H1 (cell line): ENCODE data around the gene ONECUT2. TPM values are rescaled to one million over a fixed set of nuclear protein-coding genes. Genes with fewer than 3 reads are reported as not detected.

Experiments
- CREB1 ChIP-seq: IDR thresholded peaks from 2 replicates; pipeline ENCODE4 v1.6.1; 2012; ENCODE audit warnings: inconsistent platforms
- EGR1 ChIP-seq: IDR thresholded peaks from 2 replicates; pipeline ENCODE4 v1.6.1; 2011; ENCODE audit warnings: low read depth, low read length, borderline replicate concordance
- EP300 ChIP-seq, 2 experiments: IDR thresholded peaks; 1 replicate in 1 of 2; 2 replicates in 1 of 2; pipeline ENCODE4 v1.6.1; 2011 to 2012; ENCODE audit warnings: low read depth in 2 of 2, low read length in 2 of 2, mild to moderate bottlenecking in 2 of 2, borderline replicate concordance in 1 of 2, inconsistent platforms in 1 of 2, moderate library complexity in 1 of 2
- JUN ChIP-seq: IDR thresholded peaks from 2 replicates; pipeline ENCODE4 v1.6.1; 2011; ENCODE audit warnings: low read depth, mild to moderate bottlenecking, improper control_type of control experiment, low read length
- KDM5A ChIP-seq: fragments of 200-600 bp; IDR thresholded peaks from 2 replicates; pipeline ENCODE4 v1.7.1; 2012; ENCODE audit warnings: mild to moderate bottlenecking, low read length, inconsistent platforms, mixed read lengths
- POLR2A ChIP-seq, 2 experiments: IDR thresholded peaks; 1 replicate in 1 of 2; 2 replicates in 1 of 2; pipeline ENCODE4 v1.6.1; 2011; ENCODE audit warnings: low read depth in 2 of 2, low read length in 2 of 2, mild to moderate bottlenecking in 2 of 2; ENCODE audit errors: control extremely low read depth in 1 of 2
- SIN3A ChIP-seq, 2 experiments: IDR thresholded peaks in 1 of 2; conservative IDR thresholded peaks in 1 of 2; 2 replicates each; pipeline ENCODE4 v1.6.1; 2011 to 2012; ENCODE audit warnings: low read length in 2 of 2, improper control_type of control experiment in 1 of 2, low read depth in 1 of 2, mild to moderate bottlenecking in 1 of 2
- SP1 ChIP-seq: IDR thresholded peaks from 2 replicates; pipeline ENCODE4 v1.6.1; 2011; ENCODE audit warnings: low read depth, low read length
- SRF ChIP-seq: IDR thresholded peaks from 2 replicates; pipeline ENCODE4 v1.6.1; 2011; ENCODE audit warnings: mild to moderate bottlenecking, low read depth, low read length, moderate library complexity
- TBP ChIP-seq: IDR thresholded peaks from 2 replicates; pipeline ENCODE4 v1.6.1; 2011; ENCODE audit warnings: low read depth, low read length, improper control_type of control experiment
- TEAD4 ChIP-seq: IDR thresholded peaks from 2 replicates; pipeline ENCODE4 v1.6.1; 2012; ENCODE audit warnings: low read depth, low read length, inconsistent platforms, mixed read lengths
- YY1 ChIP-seq: IDR thresholded peaks from 2 replicates; pipeline ENCODE4 v1.6.1; 2011; ENCODE audit warnings: low read depth, mild to moderate bottlenecking, low read length
- ZNF274 ChIP-seq: IDR thresholded peaks from 2 replicates; pipeline ENCODE4 v1.7.0; 2012; ENCODE audit warnings: low read length, borderline replicate concordance; ENCODE audit errors: extremely low read depth
- polyA plus RNA-seq, 7 experiments: library from polyadenylated mRNA; depleted of rRNA in 3 of 7; stranded (reverse) in 5 of 7; unstranded in 2 of 7; fragments of >200 nt in 5 of 7; fragments of 200-250 nt in 2 of 7; gene quantifications; 1 replicate in 5 of 7; 2 replicates in 1 of 7; 4 replicates in 1 of 7; pipeline versions ENCODE4 v1.2.1 to v1.2.3, GENCODE V29; 2011 to 2013; ENCODE audit warnings: missing spikeins in 2 of 7, mixed read lengths in 2 of 7
- total RNA-seq: library from RNA; stranded (reverse); fragmentation: NEBNext Ultra II Directional; extraction: Animal tissue kit (Norgen Biotek cat#: 25700); gene quantifications from 2 replicates; pipeline ENCODE4 v1.2.1, GENCODE V29; 2021
- TF ChIP-seq, protein P1 (sequence below): IDR thresholded peaks from 2 replicates; pipeline ENCODE4 v1.6.1; 2012; ENCODE audit warnings: inconsistent platforms
- TF ChIP-seq, protein P2 (sequence below), 3 experiments: IDR thresholded peaks; 1 replicate in 2 of 3; 2 replicates in 1 of 3; pipeline versions ENCODE4 v1.5.1 to v1.6.1; 2011; ENCODE audit warnings: low read length in 3 of 3, mild to moderate bottlenecking in 3 of 3, inconsistent platforms in 2 of 3, low read depth in 1 of 3, moderate library complexity in 1 of 3; ENCODE audit not compliant: insufficient read depth in 1 of 3; ENCODE audit errors: control extremely low read depth in 1 of 3

ONECUT2 gene
- total and polyA plus RNA-seq, 2 of the 8 experiments (the other 6 are each of a cell fraction or from before 2014, with no cell fraction given): 0.38 to 1.9 TPM

DNA sequence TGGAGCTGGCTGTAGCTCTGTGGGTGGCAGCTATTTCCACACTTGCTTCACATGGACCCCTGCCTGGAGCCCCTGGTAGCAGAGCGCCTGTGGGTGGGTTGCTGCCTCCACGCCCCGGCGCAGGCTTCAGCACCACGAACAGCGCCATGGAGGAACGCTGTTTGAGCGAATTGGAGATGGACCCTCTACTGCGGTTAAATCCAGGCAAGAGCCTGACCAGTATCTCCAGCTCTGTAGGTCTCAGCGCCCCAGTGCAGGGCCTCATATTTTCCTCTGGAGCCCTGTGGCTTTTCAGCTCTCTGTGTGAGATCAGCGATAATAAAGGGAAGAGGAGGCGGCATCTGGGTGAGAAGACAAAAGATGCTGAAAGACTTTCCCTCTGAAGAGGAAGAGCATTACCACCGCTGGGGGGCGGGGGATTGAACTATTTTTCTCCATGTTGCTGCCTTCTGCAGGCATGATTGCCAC lies 12.0 kb downstream of the ONECUT2 start (continued):
- peak in 1 of 2 experiments; percentile 52; a peak in 1 of 3 replicates for TF ChIP-seq EP300 (IDR thresholded peaks at IDR 0.05; ENCODE audit: borderline replicate concordance in 1 of 2, low read depth in 2 of 2, low read length in 2 of 2)
- 0 out of 2 replicates have a peak, but pooled peaks have one; percentile 50 for TF ChIP-seq SP1
- TF ChIP-seq YY1: 0 out of 2 replicates have a peak, but pooled peaks have one; percentile 60
- TF ChIP-seq ZNF274: no peak
- peak; percentile 99 for TF ChIP-seq TBP
- TF ChIP-seq, protein P1, sequence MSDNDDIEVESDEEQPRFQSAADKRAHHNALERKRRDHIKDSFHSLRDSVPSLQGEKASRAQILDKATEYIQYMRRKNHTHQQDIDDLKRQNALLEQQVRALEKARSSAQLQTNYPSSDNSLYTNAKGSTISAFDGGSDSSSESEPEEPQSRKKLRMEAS: 0 out of 2 replicates have a peak, but pooled peaks have one; percentile 24
- TF ChIP-seq EGR1: no peak
- no peak for TF ChIP-seq KDM5A
- TF ChIP-seq TEAD4: peak; percentile 34
- peak in 1 of 2 experiments; percentile 91; a peak in 2 of 4 replicates for TF ChIP-seq SIN3A (conservative IDR thresholded peaks at IDR 0.05 in 1 of 2, IDR thresholded peaks at IDR 0.05 in 1 of 2; ENCODE audit: low read depth in 1 of 2, low read length in 2 of 2)
- TF ChIP-seq POLR2A (IDR thresholded peaks at IDR 0.05; ENCODE audit: control extremely low read depth in 1 of 2, low read depth in 2 of 2, low read length in 2 of 2): no peak
- TF ChIP-seq, protein P2, sequence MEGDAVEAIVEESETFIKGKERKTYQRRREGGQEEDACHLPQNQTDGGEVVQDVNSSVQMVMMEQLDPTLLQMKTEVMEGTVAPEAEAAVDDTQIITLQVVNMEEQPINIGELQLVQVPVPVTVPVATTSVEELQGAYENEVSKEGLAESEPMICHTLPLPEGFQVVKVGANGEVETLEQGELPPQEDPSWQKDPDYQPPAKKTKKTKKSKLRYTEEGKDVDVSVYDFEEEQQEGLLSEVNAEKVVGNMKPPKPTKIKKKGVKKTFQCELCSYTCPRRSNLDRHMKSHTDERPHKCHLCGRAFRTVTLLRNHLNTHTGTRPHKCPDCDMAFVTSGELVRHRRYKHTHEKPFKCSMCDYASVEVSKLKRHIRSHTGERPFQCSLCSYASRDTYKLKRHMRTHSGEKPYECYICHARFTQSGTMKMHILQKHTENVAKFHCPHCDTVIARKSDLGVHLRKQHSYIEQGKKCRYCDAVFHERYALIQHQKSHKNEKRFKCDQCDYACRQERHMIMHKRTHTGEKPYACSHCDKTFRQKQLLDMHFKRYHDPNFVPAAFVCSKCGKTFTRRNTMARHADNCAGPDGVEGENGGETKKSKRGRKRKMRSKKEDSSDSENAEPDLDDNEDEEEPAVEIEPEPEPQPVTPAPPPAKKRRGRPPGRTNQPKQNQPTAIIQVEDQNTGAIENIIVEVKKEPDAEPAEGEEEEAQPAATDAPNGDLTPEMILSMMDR (IDR thresholded peaks at IDR 0.05; ENCODE audit: control extremely low read depth in 1 of 3, insufficient read depth in 1 of 3, low read depth in 1 of 3, low read length in 3 of 3): peak; percentile 25 to 52 (median 46)
- TF ChIP-seq JUN: no peak
- no peak for TF ChIP-seq SRF
- 0 out of 2 replicates have a peak, but pooled peaks have one; percentile 14 for TF ChIP-seq CREB1
